G401.6 (cell line): ENCODE measurements around the gene DNM1.
"Not testable (repeated sequence)": the region's sequence is repeated elsewhere in the genome, so short reads cannot be mapped to it uniquely, and the experiment has no call there.

ENCODE experiments used
- FAIRE-seq: peaks from 2 replicates; lab custom pipeline; 2012; peaks lifted over from hg19 to GRCh38; lab: Jason Lieb, UNC

The DNM1 gene

DNA sequence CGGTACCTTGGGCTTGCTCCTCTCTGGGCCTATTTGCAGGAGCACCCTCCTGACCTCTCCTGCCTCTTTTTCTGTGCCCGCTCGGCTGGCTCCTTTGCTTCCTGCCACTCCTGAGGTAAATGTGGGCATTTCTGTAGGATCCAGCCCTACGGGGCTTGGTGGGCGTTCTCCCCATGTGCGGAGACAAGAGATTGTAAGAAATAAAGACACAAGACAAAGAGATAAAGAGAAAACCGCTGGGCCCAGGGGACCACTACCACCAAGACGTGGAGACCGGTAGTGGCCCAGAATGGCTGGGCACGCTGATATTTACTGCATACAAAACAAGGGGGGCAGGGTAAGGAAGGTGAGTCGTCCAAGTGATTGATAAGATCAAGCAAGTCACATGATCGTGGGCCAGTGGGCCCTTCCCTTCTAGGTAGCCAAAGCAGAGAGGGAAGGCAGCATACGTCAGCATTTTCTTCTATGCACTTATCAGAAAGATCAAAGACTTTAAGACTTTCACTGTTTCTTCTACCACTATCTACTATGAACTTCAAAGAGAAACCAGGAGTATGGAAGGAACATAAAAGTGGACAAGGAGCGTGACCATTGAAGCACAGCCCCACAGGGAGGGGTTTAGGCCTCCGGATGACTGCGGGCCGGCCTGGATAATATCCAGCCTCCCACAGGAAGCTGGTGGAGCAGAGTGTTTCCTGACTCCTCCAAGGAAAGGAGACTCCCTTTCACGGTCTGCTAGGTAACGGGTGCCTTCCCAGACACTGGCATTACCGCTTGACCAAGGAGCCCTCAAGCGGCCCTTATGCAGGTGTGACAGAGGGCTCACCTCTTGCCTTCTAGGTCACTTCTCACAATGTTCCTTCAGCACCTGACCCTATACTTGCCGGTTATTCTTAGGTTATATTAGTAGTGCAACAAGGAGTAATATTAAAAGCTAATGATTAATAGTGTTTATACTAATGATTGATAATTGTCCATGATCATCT lies 76.2 kb downstream of the DNM1 start:
- FAIRE-seq: not testable (repeated sequence)

DNA sequence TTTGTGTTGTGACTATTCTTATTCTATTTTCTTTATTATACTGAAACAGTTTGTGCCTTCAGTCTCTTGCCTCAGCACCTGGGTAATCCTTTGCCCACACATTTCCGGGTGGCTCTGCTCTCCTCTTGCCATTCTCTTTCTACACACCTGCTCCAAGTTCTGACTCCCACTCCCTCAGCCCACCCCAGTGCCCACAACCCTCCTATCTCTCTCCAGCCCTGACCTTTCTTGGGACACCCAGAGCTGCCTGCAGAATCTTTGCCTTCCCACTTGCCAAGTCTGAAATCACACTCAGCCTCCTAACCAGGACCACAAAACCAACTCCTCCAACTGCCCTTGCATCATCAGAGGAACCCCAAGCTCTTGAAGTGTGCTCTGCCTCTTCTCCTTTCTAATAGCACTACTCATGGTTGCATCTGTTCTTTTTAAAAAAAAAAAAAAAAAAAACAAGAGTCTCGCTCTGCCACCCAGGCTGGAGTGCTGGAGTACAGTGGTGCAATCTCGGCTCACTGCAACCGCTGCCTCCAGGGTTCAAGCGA lies 77.0 kb downstream of the DNM1 start:
- FAIRE-seq: no peak

DNA sequence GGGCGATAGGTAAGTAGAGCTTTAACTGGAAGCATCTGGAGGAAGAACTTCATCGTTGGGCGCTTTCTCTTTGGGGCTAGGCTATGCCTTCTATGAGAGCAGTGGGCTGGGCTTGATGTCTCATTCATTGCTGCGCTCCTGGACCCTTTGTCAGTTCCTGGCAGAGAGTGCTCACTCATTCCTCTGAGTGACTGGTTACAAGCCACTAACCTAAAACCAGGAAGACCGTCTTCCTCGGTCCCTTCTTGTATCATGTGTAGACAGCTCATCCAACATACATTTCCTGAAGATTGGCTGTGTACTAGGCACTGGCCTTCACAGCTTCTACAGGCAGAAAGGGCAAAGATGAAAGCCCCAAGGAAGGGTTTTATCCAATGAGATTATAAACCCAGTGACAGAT lies 79.3 kb downstream of the DNM1 start:
- FAIRE-seq: no peak

DNA sequence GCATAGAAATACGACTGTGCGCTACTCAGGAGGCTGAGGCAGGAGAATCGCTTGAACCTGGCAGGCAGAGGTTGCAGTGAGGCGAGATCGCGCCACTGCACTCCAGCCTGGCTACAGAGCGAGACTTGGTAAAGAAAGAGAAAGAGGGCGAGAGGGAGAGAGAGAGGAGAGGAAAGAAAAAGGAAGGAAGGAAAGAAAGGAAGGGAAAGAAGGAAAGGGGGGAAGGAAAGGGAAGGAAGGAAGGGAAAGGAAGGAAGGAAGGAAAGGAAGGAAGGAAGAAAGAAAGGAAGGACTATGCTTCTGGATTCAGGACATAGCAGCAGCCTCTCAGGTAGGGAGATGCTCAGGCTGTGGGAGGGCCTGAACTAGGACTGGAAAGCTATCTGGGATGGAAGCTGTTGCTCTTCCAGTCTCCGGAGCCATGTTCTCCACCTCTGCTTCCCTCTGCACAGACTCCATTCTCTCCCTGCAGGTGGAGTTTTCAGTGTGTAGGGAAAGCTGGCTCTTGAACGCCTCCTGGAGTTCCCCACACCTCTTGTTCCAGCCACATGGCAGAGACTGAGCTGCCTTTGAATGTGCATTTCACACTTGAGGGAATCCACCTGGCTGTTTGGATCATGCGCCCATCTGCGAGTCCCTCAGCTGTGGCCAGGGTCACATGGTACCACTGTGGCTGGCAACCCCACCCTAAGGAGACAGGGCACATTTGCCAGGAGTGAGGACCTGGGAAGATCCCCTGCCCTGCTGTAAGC lies 82.0 kb downstream of the DNM1 start:
- FAIRE-seq: no peak

DNA sequence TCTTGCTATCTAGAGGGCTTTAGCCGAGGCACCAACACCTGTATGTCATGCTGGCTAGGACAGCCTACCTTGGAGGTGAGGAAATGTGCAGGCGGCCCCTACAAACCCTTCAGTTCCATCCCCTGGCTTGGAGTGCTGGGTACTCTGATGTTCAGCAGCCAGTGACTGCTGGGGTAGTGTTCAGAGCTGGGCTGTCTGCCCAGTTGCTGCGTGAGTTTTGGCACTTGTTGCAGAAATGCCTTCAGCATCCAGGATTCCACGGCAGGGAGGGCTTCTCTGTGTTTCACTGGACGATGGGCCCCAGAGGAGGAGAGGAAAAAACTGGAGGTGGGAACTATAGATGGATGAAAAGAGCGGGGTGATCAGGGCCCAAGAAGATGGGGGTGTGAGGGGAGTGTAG lies 83.3 kb downstream of the DNM1 start:
- FAIRE-seq: no peak

DNA sequence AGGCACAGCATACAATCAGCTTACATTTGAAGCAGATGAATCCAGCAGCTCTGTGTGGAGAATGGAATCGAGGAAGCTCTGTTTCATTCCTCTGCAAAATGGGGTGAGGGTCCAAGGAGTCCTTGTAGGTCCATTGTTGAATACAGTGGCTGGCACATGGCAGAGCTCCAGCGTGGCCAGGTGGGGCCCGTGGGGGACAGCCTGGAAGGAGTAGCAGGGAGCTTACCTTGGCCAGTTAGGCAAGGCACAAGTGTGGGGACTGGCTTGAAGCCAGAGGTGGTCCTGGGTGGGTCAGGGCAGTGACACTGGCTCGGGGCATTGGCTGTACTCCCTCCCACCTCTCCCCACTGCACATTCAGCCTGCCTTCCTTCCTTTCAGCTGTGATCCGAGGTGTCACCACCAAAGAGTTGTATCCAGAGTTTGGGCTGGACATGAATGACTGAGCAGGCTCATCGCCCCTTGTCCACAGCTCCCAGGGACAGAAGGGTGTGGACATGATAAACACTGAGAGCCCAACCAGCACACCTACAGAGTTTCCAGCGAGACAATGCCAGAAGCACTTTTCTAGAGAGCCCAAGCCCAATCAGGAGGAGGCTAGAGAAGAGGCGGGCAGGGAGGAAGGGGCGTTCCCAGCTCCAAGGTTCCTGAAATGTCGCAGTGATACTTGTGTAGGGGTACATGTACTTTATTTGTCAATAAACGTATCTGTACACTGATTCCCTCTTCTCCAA lies 85.3 kb downstream of the DNM1 start:
- FAIRE-seq: no peak

DNA sequence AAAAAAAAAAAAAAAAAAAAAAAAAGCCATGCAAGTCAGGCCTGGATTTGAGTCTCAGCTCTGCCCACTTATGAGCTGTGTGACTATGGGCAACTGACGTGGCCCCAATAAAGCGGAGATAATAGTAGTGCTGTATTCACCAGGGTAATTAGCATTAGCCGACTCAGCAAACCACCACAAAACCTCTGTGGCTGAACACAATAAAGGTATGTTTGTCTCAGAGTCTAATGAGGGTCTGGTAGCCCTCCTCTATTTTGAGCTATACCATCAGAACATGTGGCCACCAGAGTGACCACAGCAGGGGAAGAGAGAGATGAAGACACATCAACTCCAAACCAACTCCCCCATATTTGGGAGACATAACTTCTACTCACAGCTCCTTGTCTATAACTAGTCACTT lies 88.8 kb downstream of the DNM1 start:
- FAIRE-seq: no peak

DNA sequence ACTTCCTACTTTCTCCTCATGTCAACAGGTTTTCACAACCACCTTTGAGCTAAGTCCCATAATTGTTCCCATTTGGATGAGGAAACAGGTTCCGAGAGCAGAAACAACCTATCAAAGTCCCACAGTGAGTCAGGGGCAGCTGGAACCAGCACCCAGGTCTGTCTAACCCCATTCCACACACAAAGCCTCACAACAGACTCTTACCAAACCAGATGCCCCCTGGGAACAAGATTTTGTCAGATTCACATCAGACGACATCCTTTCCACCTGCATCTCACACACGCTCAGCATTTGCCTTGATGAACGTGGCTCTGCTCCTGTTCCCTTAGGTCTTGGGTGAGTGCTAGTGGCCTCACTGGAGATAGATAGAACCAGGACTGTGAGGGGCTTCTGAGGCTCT lies 89.9 kb downstream of the DNM1 start:
- no peak for FAIRE-seq

DNA sequence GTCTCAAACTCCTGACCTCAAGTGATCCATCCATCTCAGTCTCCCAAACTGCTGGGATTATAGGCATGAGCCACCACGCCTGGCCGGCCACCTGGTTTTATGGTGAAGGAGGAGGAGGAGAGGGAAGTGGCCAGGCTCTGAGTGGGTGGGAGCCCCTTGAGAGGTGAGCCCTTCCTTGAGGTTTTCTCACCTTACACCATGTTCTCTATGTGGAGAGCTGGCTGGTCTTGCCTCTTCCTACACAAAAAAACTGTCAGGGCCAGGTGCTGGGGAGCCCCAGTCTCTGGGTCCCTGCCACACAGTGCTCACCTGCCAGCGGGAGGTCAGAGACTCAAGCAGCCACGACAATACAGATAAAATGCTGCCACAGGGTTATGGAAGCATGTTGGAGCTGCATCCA lies 91.0 kb downstream of the DNM1 start:
- no peak for FAIRE-seq

DNA sequence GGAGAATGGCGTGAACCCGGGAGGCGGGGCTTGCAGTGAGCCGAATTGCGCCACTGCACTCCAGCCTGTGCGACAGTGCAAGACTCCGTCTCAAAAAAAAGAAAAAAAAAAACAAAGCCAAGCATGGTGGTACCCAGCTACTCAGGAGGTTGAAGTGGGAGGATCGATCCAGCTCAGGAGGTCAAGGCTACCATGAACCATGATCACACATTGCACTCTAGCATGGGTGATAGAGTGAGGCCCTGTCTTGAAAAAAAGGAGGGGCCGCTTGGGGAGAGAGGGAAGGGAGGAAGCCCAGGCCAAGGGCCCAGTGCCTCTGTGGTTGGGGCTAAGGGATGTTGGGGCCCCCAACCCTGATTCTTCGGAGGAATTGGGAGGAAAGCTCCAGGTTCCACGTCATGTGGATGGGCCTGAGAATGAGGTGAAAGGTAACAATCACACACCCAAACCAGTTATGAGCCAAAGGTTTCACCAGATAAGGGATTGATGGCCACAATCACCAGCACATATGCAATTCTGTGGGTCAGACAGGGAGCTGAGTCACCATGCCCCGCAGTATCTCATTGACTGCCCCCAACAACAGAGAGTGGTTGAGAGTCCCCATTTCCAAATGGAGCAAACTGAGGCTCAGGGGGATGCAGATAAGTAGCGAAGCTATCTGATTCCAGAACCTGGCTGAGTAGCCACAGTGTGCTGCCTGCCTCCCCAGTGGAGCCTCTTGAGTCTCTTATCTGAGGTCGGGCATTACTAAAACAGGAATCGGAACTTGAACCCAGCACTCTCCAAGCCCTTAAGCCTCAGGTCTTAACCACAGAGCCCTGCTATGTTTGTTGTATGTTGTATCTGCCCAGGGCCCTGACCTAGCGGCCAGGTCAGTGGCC lies 93.4 kb downstream of the DNM1 start:
- FAIRE-seq: no peak

DNA sequence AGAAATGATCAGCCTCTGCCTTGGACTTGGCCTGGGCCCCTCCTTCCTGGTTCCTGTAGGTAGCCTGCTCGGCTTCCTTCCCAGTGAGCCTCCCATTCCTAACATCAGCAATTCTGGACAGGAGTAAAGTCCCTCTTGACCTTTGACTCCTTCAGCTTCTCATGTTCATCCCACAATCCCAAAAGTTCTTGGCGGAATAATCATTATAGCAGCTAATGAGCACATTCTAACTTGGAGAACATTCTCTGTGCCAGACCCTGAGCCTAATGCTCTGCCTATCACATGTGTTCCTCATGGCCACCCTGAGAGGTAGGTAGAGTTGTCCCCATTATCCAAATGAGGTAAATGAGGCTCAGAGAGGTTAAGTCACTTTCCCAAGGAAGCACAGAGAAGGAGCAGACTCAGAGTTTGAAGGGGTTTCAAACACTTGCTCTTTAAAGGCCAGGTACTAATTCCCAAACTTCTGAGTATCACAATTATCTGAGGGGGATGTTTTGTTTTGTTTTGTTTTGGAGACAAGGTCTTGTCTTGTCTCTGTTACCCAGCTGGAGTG lies 94.1 kb downstream of the DNM1 start:
- FAIRE-seq: no peak

DNA sequence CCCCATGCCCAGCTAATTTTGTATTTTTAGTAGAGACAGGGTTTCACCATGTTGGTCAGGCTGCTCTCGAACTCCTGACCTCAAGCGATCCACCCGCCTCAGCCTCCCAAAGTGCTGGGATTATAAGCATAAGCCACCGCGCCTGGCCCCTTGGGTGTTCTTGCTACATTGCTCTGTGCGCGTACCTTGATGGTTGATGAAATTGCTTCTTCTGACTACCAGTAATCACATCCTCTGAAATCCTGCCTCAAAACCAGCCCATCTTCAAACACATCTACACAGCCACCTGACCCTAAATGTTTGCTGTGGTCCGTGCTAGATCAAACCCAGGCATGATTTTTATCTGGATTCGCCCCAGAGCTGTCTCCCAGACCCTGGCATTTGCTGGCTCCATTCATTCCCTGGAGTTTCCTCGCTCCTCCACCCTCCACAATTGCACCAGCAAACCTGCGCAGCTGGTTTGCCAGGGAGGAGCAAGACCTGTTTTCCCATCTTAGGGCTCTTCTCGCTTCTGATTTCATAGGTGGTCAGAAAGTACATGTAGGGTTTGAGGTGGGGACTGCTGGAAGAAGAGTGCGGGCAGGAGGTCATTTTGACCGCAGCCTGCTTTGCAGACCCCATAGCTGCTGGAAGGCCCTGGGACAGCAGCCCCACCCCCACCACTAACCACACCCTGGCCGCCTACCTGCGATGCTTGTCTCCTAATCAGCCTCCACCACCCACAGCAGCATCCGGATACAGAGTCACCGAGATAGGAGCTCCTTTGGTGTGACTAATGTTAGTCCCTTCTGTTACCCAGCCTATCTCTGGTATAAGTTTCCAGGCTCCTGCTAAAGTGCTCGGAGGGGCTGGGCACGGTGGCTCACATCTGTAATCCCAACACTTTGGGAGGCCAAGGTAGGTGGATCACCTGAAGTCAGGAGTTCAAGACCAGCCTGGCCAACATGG lies 95.6 kb downstream of the DNM1 start:
- no peak for FAIRE-seq

DNA sequence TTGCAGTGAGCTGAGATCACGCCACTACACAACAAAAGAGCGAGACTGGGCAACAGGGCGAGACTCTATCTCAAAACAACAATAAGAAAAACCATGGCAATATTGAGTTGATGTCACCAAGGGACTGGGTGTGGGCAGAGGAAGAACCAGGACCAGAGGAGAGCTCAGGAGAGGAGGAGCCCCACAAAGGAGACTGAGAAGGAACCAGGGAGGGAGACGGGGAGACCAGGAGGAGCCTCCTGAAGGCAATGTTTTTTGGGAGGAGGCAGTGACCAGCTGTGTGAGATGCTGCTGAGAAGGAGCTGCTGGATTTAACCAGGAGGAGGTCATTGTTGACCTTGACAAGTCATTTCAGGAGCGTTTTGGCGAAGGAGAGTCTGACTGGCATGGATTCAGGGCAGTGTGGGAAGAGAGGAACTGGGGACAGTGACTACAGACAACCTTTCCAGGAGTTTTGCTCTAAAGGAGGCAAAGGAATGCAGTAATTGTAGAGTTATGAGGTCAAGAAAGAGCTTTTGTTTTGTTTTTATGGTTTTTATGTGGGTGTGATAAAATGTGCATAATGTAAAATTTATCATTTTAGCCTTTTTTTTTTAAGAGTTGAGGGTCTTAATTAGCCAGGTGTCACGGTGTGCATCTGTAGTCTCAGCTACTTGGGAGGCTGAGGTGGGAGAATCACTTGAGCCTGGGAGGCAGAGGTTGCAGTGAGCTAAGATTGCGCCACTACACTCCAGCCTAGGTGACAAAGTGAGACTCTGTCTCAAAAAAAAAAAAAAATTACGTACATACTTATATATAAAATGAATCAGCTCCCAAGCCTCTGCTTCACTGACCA lies 101.2 kb downstream of the DNM1 start:
- FAIRE-seq: no peak
